ENCODE data around the gene ESR2. TPM values are rescaled to one million over a fixed set of nuclear protein-coding genes. Genes with fewer than 3 reads are reported as not detected.
"Not testable (repeated sequence)": the region's sequence is repeated elsewhere in the genome, so short reads cannot be mapped to it uniquely, and the experiment has no call there.

Gene ESR2
- under 0.01 and 0.44 TPM in 2 replicates for total RNA-seq

- peak; percentile 43 to 67 for DNase-seq (ENCODE audit: low read depth in 2 of 2)
Observed at GRCh38 chr14:64293976-64294671, at the start of gene ESR2. TSS of gene ESR2 (minus strand) at chr14:64294371. CDS start at chr14:64282985, 11,386 bp downstream.

DNA sequence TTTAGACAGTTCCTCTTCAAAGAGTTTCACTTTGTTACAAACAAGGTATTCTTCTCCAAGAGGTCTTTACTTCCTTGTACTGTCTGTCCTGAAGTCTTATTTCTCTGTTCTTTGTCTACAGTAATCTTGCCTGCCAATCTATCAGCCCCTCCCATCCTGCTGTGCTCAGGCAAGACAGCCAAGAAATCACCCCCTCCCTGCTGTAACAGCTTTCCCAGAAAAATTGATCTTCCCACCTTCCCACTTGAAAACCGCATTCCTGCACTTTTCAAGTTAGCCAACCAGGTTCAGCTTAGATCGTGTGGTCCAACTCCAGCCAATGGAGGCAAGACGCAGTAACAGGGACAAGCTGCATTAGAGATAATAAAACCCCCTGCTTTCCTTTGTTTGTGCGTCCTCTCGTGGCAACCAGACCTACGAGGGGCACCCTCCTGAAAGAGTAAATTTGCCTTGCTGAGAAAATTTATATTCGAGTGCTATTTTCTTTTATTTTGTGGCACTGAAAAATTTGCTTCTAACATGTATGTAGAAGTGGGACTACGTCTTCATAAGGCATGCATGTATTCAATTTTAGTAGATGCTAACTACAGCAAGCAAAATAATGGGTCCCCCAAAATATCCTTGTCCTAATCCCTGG is 46.5 kb upstream of the ESR2 start:
- DNase-seq (ENCODE audit: low read depth in 2 of 2) = no peak

DNA sequence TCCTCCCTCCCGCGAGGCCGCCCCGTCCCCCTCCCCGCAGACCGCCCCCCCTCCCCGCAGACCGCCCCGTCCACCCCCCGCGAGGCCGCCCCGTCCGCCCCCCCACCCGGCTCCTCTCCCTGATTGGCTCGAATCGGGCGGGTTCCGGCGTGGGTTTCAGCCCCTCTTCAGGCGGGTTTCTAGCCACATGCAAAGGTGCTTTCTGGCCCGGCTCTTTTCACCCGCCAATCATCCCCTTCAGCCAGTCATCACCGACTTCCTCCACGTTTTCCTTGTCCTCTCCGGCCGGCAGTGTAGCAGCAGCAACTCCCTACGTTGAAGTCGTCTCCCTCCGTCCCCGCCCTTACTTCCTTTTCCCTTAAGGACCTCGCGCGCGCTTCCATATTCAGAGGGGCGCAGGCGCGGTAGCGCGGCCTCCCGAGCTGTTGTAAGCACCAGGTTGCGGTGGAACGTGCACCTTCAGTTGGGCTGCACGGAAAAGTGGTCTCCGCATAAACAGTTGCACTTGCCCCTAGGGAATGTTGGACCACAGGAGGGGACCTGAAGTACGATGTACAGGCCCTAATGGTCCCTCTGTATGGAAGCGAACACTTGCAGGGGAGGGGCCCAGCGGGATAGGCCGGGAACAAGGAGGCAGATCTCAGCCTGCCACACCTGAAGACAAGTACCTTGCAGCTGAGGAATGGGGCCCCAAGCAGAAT is 44.6 kb upstream of the ESR2 start:
- peak; percentile 90 to 99 for DNase-seq (ENCODE audit: low read depth in 2 of 2)

DNA sequence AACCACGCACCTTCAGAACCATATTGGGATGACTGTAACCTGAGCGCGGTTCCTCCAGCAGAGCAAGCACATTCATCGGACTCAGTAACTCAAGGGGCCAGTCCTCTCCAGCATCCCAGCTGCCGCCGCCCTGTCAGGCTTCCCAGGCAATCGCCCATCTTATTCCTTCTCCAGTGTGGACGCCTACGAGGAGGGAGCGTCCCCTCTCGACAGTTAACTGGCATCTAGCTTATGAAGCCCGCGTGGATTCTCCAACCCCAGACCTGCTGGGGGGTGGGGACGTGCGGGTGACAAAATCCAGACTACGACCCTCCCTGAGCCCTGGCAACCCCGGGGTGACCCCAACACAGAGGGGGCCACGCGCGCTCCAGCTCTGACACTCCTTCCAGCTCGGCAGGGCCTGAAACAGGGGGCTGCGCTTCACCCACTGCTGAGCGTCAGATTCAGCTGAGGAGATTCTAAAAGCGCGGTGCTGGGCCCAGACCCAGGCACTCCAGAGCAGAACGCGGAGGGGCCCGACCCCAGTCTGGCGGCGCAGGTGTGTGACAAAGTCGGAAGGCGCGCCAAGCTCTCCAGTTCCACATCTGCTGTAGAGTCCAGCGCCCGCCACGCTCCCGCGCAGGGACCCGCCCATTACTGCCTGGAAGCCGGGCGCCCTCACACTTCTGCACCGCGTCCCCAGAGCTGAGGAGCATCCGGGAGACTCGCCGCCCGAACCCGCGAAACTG is 43.9 kb upstream of the ESR2 start:
- DNase-seq (ENCODE audit: low read depth in 2 of 2) = peak; percentile 28 to 70

DNA sequence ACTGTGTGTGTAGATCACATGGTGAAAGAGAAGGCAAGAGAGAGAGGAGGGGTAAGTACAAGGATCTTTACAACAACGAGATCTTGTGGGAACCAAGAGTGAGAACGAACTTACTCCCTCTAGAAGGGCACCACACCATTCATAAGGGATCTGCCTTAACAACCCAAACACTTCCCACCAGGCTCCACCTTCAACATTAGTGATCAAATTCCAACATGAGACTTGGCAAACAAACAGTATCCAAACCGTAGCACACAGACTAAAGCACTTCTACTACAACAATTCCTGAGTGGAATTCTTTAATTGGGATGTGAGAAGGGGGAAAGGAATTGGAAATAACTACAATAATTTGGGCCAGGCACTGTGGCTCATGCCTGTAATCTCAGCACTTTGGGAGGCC is 35.0 kb upstream of the ESR2 start:
- no peak for DNase-seq (ENCODE audit: low read depth in 2 of 2)

DNA sequence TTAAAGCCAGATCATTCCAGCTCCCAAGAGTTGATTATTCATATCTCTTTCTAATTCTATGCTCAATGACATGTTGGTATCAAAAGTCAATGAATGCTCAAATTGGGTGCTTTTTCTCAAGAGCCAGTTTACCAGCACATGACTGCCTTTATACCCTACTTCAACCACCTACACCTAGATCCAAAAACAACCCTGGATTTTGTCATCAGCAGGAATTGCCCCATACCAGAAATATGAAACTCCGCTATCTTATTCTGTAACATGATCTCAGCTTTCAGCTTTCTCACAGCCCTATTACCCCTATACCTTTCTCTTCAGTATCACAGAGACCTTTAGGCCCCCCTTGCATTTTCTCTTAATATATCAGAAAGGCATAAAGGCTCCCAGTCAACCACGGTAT is 32.3 kb upstream of the ESR2 start:
- DNase-seq (ENCODE audit: low read depth in 2 of 2) = no peak

- DNase-seq (ENCODE audit: low read depth in 2 of 2) = no peak
Observed at GRCh38 chr14:64324895-64325294, 30.7 kb upstream of the ESR2 start.

DNA sequence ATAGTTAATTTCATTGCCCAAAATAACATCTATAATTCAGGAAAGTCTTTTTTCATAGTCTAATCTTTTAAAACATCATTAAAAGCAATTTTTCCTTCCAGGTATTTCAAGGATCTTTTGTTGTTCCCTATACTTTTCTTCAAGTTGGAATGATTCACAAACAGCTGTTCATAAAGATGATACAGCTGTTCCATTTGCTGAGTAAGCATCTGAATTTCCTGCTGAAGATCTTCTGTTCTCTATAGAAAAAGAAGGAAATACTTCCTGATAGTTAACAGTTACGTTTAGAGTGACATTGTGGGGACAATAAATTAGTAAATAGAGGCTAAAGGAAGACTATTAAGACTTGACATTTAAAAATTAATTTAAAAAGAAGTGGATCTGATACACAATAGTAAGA is 30.3 kb upstream of the ESR2 start:
- peak in 1 of 2 donors; percentile 7 for DNase-seq (ENCODE audit: low read depth in 2 of 2)

DNA sequence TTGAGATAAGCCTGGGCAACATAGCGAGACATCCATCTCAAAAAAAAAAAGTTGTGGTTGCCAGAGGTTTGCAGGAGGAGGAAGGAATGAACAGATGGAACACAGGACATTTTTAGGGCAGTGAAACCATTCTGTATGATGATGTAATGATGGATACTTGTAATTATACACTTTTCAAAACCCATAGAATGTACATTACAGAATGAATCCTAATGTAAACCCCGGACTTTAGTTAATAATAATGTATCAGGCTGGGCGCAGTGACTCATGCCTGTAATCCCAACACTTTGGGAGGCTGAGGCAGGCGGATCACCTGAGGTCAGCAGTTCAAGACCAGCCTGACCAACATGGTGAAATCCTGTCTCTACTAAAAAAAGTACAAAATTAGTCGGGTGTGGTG is 26.2 kb upstream of the ESR2 start:
- DNase-seq (ENCODE audit: low read depth in 2 of 2) = not testable (repeated sequence)

DNA sequence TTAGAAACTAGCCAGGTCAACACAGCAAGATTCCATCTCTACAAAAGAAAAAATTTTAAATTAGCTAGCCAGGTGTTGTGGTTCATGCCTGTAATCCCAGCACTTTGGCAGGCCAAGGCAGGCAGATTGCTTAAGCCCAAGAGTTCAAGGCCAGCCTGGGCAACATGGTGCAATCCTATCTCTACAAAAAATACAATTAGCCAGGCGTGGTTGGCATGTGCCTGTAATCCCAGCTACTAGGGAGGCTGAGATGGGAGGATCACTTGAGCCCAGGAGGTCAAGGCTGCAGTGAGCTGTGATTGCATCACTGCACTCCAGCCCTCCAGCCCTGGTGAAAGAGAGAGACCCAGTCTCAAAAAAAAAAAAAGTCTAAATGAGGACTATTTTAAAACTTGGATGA is 24.5 kb upstream of the ESR2 start:
- DNase-seq (ENCODE audit: low read depth in 2 of 2) = not testable (repeated sequence)

GRCh38 chr14:64303471-64303917 is 9.3 kb upstream of the ESR2 start:
- peak; percentile 68 to 69 for DNase-seq (ENCODE audit: low read depth in 2 of 2)

GRCh38 chr14:64298773-64299172 is 4.6 kb upstream of the ESR2 start:
- DNase-seq (ENCODE audit: low read depth in 2 of 2) = no peak

- DNase-seq (ENCODE audit: low read depth in 2 of 2) = peak; percentile 29 to 91
Observed at GRCh38 chr14:64296561-64296960, 2.4 kb upstream of the ESR2 start.

GRCh38 chr14:64294672-64295413 is 672 bp upstream of the ESR2 start:
- peak; percentile 74 to 78 for DNase-seq (ENCODE audit: low read depth in 2 of 2)

- DNase-seq (ENCODE audit: low read depth in 2 of 2) = no peak
Observed at GRCh38 chr14:64292197-64292596, 2.0 kb downstream of the ESR2 start.

DNA sequence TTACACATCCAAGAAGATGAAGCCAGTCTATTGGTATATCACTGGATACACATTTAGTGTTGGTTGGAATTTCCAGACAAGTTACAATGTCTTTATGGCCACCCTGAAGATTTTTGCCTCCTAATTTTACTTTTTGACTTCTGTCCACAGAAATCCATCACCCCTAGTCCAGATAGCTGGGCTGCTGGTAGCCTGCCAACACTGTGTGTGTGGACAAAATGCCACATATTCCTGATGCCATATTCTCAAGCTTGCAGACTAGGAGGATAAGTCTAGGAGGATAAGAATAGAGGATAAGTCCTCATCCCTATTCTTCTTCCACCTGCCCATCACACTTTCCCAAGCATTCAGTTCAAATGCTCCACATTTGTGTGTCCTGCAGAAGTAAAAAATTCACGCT is 4.6 kb downstream of the ESR2 start:
- no peak for DNase-seq (ENCODE audit: low read depth in 2 of 2)

GRCh38 chr14:64281805-64282204 is 12.4 kb downstream of the ESR2 start:
- DNase-seq (ENCODE audit: low read depth in 2 of 2) = peak in 1 of 2 donors; percentile 14

DNA sequence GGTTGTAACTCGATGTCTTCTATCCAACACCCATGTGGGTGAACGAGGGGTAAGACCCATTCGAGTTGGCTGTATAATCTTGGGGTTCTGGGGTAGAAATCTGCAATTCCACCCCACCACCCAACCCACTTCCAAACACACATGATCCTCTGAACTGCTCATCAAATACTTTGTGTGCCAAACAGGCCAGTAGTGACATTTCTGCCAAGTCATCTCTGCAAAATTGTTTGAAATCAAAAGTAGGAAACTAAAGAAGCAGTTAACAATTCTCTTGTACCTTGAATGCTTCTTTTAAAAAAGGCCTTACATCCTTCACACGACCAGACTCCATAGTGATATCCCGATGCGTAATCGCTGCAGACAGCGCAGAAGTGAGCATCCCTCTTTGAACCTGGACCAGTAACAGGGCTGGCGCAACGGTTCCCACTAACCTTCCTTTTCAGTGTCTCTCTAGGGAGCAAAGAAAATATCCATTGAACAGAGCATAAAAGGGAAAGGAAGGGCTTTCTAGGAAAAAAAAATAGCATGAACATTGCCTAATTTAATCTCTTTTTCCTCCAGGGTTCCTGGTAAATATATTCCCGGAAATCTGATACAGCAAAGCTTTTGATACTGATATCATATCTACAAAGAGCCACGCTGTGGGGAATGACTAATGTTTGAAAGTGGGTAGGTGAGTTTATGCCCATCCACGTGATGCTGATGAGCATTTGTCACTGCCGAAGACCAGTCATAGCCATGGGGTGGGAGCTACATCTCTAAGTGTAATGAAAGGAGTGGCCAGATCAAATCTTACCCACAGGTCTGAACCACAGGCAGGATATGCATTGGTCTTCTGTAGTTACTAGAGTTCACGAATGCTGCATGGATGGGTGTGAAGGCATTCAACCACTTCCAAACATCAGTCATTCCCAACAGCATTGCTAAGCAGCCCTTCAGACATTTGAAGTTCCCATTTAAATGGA is 14.2 kb downstream of the ESR2 start:
- DNase-seq (ENCODE audit: low read depth in 2 of 2) = peak; percentile 63 to 85

- no peak for DNase-seq (ENCODE audit: low read depth in 2 of 2)
Observed at GRCh38 chr14:64278458-64278857, 15.7 kb downstream of the ESR2 start.

DNA sequence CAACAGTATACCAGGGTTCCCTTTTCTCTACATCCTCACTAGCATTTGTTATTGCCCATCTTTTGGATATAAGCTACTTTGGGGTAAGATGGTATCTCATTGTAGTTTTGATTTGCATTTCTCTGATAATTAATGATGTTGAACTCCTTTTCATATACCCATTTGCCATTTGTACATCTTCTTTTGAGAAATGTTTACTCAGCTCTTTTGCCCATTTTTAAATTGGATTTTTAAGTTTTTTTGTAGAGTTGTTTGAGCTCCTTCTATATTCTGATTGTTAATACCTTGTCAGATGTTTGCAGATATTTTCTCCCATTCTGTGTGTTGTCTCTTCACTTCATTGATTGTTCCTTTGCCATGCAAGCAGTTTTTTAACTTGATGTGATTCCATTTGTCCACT is 22.2 kb downstream of the ESR2 start:
- DNase-seq (ENCODE audit: low read depth in 2 of 2) = no peak
